GM06990 (cell line): ENCODE measurements around the gene ZNF23.

Experiments used
- DNase-seq: peaks from one replicate; pipeline ENCODE4 v3.0.0-alpha.2; 2011; ENCODE audit not compliant: insufficient read length; ENCODE audit errors: extremely low read depth
- H3K27me3 ChIP-seq: replicated peaks from 2 replicates; pipeline ENCODE4 v1.6.0; 2011; ENCODE audit warnings: low read length; ENCODE audit not compliant: control insufficient read depth, insufficient read depth
- H3K36me3 ChIP-seq: 2 replicates; pipeline ENCODE4 v1.5.1; 2011; ENCODE audit warnings: low read length; ENCODE audit not compliant: control insufficient read depth, insufficient read depth
- H3K4me3 ChIP-seq: replicated peaks from 2 replicates; pipeline ENCODE4 v1.5.1; 2011; ENCODE audit warnings: low read depth, mild to moderate bottlenecking, control low read depth, low read length
- TF ChIP-seq, protein P1 (sequence below): IDR thresholded peaks from 2 replicates; pipeline ENCODE4 v1.5.1; 2011; ENCODE audit warnings: low read length, control low read depth, mild to moderate bottlenecking, inconsistent platforms; ENCODE audit not compliant: insufficient read depth, poor library complexity, severe bottlenecking

Gene ZNF23

GRCh38 chr16:71489122-71489521 is 27.1 kb upstream of the ZNF23 start, which contains the start of gene ZNF19:
TSS of gene ZNF19 (minus strand) at chr16:71489324. CDS start at chr16:71482114, 7,210 bp downstream.
- TF ChIP-seq, protein P1, sequence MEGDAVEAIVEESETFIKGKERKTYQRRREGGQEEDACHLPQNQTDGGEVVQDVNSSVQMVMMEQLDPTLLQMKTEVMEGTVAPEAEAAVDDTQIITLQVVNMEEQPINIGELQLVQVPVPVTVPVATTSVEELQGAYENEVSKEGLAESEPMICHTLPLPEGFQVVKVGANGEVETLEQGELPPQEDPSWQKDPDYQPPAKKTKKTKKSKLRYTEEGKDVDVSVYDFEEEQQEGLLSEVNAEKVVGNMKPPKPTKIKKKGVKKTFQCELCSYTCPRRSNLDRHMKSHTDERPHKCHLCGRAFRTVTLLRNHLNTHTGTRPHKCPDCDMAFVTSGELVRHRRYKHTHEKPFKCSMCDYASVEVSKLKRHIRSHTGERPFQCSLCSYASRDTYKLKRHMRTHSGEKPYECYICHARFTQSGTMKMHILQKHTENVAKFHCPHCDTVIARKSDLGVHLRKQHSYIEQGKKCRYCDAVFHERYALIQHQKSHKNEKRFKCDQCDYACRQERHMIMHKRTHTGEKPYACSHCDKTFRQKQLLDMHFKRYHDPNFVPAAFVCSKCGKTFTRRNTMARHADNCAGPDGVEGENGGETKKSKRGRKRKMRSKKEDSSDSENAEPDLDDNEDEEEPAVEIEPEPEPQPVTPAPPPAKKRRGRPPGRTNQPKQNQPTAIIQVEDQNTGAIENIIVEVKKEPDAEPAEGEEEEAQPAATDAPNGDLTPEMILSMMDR: no peak
- Histone ChIP-seq H3K36me3 (no peaks in the 10 kb centered on the region), H3K27me3 (no peaks in the 10 kb centered on the region), H3K4me3 (no peak within 1 kb of the TSS)
- no peak for DNase-seq

GRCh38 chr16:71484006-71484893 is 22.2 kb upstream of the ZNF23 start:
- Histone ChIP-seq H3K27me3 (no peaks in the 10 kb centered on the region), H3K4me3 (peak overlapping the region; percentile 80), H3K36me3 (no peaks in the 10 kb centered on the region)
- TF ChIP-seq, protein P1: no peak
- DNase-seq: peak; percentile 87

GRCh38 chr16:71482569-71482968 is 20.5 kb upstream of the ZNF23 start:
- no peak for DNase-seq
- TF ChIP-seq, protein P1: no peak
- no peaks in the 10 kb centered on the region for H3K36me3 ChIP-seq
- H3K4me3 ChIP-seq: no peak overlapping the region
- no peaks in the 10 kb centered on the region for H3K27me3 ChIP-seq

DNA sequence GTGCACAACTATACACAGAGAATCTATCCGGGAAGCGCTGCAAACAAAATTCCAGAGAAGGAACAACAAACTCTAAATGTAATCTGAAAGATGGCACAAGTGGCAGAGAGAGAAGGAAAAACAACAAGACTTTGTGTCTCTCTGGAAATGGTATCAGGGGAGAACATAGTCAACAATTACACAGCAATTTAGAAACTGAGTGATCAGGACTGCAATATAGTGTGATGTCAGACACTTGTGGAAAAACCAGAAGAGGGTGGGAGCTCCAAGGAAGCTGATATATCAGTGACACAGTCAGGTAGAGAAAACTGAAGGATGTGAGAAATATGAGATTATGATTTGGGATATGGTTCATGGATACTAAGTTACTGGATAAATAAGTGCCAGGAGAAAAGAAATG is 18.9 kb upstream of the ZNF23 start:
- no peak for DNase-seq
- H3K4me3 ChIP-seq: no peak overlapping the region
- TF ChIP-seq, protein P1: no peak

DNA sequence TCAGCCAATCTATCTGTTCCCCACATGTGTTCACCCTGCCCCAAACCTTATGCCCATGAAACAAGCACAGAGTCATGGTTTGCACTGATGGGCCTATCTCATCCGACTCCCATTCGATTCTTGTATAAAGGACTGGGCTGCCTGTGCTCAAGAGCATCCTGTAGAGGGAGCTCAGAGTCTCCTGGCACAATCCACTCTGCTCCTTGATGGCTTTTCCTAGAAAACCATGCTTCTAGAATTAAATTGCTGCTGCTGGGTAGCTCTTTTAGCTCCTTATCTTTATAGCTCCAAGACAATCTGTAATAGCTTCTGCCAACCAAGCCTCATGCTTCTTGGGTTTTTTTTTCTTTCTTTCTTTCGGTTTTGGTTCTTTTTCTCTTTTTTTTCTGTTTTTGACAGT is 17.4 kb upstream of the ZNF23 start:
- DNase-seq: no peak
- H3K36me3 ChIP-seq: no peaks in the 10 kb centered on the region; the same call in 1 of the 2 replicates
- H3K4me3 ChIP-seq: no peak overlapping the region
- H3K27me3 ChIP-seq: no peaks in the 10 kb centered on the region
- TF ChIP-seq, protein P1: peak; percentile 47

More for the DNA sequence above, 18.9 kb upstream of the ZNF23 start:
- no peaks in the 10 kb centered on the region for H3K36me3 ChIP-seq
- no peaks in the 10 kb centered on the region for H3K27me3 ChIP-seq
